Activated CD8-positive, alpha-beta memory T cell treated with anti-CD3 and anti-CD28 coated beads, Interleukin-2, amount 50 U/mL, for 48 hours (primary cell): ENCODE measurements around the gene SMIM43.

Experiments
- DNase-seq: peaks from one replicate; pipeline ENCODE4 v3.0.0-alpha.2; 2020

The SMIM43 gene

GRCh38 chr4:121764702-121765367 lies at the start of gene SMIM43:
TSS of gene SMIM43 (minus strand) at chr4:121765164. CDS start at chr4:121765105, 59 bp downstream.
- DNase-seq = no peak

- no peak for DNase-seq
These were observed 49.8 kb upstream of the SMIM43 start for GRCh38 chr4:121814756-121815155.

GRCh38 chr4:121811122-121811521 lies 46.2 kb upstream of the SMIM43 start:
- no peak for DNase-seq

- DNase-seq = no peak
These were observed 41.4 kb upstream of the SMIM43 start for GRCh38 chr4:121806411-121806810.

- no peak for DNase-seq
These were observed 36.7 kb upstream of the SMIM43 start for GRCh38 chr4:121801715-121802075.

- peak; percentile 99 for DNase-seq
These were observed 36.2 kb upstream of the SMIM43 start, which contains the start of gene EXOSC9 for GRCh38 chr4:121800961-121801714. TSS of gene EXOSC9 (plus strand) at chr4:121801323. CDS start at chr4:121801425, 102 bp downstream.

GRCh38 chr4:121800638-121800960 lies 35.6 kb upstream of the SMIM43 start:
- no peak for DNase-seq

GRCh38 chr4:121799867-121800501 lies 35.0 kb upstream of the SMIM43 start:
- no peak for DNase-seq

- no peak for DNase-seq
These were observed 34.4 kb upstream of the SMIM43 start for GRCh38 chr4:121799208-121799823.

- no peak for DNase-seq
These were observed 31.3 kb upstream of the SMIM43 start for GRCh38 chr4:121796283-121796682.

- DNase-seq = no peak
These were observed 29.7 kb upstream of the SMIM43 start for GRCh38 chr4:121794505-121795188.

GRCh38 chr4:121792966-121793365 lies 28.0 kb upstream of the SMIM43 start:
- no peak for DNase-seq

GRCh38 chr4:121791481-121791880 lies 26.5 kb upstream of the SMIM43 start:
- no peak for DNase-seq

GRCh38 chr4:121790976-121791375 lies 26.0 kb upstream of the SMIM43 start:
- no peak for DNase-seq

- no peak for DNase-seq
These were observed 25.2 kb upstream of the SMIM43 start for GRCh38 chr4:121789960-121790829.

GRCh38 chr4:121789455-121789854 lies 24.5 kb upstream of the SMIM43 start:
- no peak for DNase-seq

- no peak for DNase-seq
These were observed 23.9 kb upstream of the SMIM43 start for GRCh38 chr4:121788896-121789295.

GRCh38 chr4:121786221-121786620 lies 21.3 kb upstream of the SMIM43 start:
- no peak for DNase-seq

GRCh38 chr4:121785479-121785878 lies 20.5 kb upstream of the SMIM43 start:
- DNase-seq = no peak

GRCh38 chr4:121784975-121785374 lies 20.0 kb upstream of the SMIM43 start:
- DNase-seq = no peak

- DNase-seq = no peak
These were observed 19.4 kb upstream of the SMIM43 start for GRCh38 chr4:121784401-121784800.

GRCh38 chr4:121783210-121783609 lies 18.2 kb upstream of the SMIM43 start:
- no peak for DNase-seq
